ENCODE results near the gene VDAC1. TPM values are rescaled to one million over a fixed set of nuclear protein-coding genes. Genes with fewer than 3 reads are reported as not detected.
"Not testable (repeated sequence)": the region's sequence is repeated elsewhere in the genome, so short reads cannot be mapped to it uniquely, and the experiment has no call there.

The VDAC1 gene
- total RNA-seq, 1 experiment from 2014 or later: 419 TPM

- peak; percentile 72 for DNase-seq (ENCODE audit: low read depth)
Observed at GRCh38 chr5:133967698-133968203, 37.0 kb downstream of the VDAC1 start.

GRCh38 chr5:133967124-133967523 is 37.7 kb downstream of the VDAC1 start:
- DNase-seq (ENCODE audit: low read depth): no peak

DNA sequence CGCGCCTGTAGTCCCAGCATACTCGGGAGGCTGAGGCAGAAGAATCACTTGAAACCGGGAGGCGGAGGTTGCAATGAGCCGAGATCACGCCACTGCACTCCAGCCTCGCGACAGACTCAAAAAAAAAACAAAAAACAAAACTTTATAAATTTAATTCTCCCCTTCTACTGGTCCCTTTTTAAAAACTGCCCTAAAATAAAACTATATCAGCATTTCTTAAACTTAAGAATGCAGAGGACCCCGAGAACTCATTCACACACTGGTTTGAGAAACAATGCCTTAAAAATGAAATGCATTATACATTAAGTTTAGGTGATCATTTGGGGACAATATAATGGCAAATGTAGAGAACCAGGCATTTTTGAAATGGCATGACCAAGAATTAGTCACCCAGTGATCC is 38.7 kb downstream of the VDAC1 start:
- DNase-seq (ENCODE audit: low read depth): no peak

DNA sequence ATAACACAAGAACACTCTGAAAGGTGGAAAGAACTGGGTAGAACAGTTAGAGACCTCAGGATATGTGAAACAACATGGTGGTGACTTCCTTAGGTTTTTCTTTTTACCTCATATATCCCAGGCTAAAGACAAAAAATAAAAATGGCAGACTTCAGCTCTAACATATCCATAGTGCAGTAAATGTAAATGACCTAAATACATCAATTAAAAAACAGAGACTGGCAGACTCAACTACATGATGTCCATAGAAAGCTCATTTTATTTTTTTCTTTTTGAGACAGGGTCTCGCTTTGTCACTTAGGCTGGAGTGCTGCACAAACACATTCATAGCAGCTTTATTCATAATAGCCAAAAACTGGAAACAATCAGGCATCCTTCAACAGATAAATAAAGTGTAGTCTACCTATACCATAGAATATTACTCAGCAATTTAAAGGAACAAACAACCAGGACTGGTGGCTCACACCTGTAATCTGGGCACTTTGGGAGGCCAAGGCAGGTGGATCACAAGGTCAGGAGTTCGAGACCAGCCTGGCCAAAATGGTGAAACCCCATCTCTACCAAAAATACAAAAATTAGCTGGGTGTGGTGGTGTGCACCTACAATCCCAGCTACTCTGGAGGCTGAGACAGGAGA is 41.2 kb downstream of the VDAC1 start:
- no peak for DNase-seq (ENCODE audit: low read depth)

- DNase-seq (ENCODE audit: low read depth): peak; percentile 63
Observed at GRCh38 chr5:133962801-133963476, 41.8 kb downstream of the VDAC1 start.

GRCh38 chr5:133962131-133962530 is 42.6 kb downstream of the VDAC1 start:
- DNase-seq (ENCODE audit: low read depth): no peak

DNA sequence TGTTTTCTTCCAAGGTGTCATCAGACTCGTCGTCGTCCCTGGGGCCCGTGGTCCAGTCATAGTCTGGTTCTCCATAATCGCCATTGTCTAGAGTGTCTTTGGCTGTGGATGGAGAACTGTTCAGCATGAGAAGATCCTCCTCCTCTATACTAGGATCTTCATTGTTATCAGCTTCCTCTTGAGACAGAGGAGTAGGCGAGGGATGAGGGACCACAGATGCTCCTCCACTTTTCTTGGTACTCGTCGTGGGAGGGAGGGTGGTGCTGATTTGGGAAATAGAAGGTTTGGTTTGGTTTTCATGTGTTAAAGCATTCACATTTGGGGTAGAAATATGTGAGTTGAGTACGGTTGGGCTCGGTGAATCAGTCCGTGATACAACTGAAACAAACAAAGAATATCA is 45.1 kb downstream of the VDAC1 start:
- DNase-seq (ENCODE audit: low read depth): no peak

- no peak for DNase-seq (ENCODE audit: low read depth)
Observed at GRCh38 chr5:133957591-133957990, 47.2 kb downstream of the VDAC1 start.

- no peak for DNase-seq (ENCODE audit: low read depth)
Observed at GRCh38 chr5:133957080-133957479, 47.7 kb downstream of the VDAC1 start.

DNA sequence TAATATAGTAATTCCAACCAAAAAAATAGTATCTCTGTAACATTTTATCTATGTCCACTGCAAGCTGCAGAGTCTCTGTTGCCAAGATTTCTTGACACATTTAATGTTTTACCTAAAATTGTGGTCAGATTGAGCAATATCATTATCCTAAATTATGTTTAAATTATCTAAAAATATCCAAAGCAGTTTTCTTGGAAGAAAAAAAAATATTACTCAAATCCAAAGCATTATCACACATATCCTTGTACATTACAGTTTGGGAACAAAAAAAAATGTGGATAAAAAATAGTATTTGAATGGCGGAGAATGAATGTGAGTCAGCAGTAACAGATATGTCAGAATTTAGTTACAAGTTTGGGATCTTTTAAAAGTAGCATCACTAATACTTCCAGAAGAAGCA is 48.6 kb downstream of the VDAC1 start:
- not testable (repeated sequence) for DNase-seq (ENCODE audit: low read depth)

GRCh38 chr5:133953568-133954145 is 51.1 kb downstream of the VDAC1 start:
- DNase-seq (ENCODE audit: low read depth): no peak

GRCh38 chr5:133952729-133953567 is 51.8 kb downstream of the VDAC1 start:
- peak; percentile 95 for DNase-seq (ENCODE audit: low read depth)

- DNase-seq (ENCODE audit: low read depth): no peak
Observed at GRCh38 chr5:133950821-133951612, 53.8 kb downstream of the VDAC1 start.

DNA sequence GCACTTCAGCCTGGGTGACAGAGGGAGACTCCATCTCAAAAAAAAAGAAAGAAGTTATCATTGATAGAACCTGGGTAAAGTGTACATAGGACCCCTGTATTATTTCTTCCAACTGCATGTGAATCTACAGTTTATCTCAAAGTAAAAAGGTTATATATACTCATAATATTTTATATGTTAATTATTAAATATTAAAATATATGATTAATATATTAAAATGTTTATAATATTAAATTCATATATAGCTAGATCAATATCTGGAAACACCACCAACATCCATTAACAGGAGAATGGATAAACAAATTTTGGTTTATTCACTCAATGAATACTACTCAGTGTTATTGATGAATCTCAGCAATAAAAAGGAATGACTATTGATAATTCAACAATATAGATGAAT is 56.1 kb downstream of the VDAC1 start:
- DNase-seq (ENCODE audit: low read depth): no peak

DNA sequence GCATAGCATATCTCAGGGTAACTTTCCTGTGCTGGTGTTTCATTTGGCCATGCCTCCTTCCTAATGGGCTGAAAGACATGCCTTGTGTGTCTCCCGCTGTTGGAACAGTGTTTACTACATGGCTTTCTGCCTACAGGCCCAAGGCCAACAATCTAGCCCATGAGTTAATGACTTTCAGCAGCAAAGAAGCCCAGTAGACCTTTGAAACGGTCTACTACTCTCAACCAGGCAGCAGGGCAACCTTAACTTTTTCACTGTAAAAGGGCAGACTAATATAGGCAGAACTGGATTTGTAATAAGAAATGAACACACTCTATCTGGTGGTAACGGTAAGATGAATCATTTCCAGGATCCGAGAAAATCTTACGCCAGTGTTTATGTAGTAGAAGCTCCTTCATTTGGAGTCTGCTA is 57.3 kb downstream of the VDAC1 start:
- DNase-seq (ENCODE audit: low read depth): no peak

GRCh38 chr5:133945568-133945967 is 59.2 kb downstream of the VDAC1 start:
- peak; percentile 31 for DNase-seq (ENCODE audit: low read depth)

GRCh38 chr5:133944263-133945185 is 60.3 kb downstream of the VDAC1 start:
- peak; percentile 47 for DNase-seq (ENCODE audit: low read depth)

DNA sequence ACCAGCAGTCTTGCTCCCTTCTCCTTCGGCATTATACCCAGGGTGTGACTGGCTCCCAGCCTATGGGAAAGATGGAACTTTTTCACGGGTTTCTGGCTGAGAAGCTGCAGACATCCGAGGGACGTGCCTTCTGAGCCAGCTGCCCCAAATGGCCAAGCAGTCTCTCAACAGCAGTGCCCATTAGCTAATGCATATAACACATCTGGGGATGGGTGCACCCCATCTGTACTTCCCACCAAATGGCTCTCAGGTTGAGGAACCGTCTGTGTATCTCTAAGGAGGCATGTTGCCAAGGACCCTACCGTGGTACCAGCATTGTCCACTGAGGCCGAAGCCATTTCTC is 61.3 kb downstream of the VDAC1 start:
- DNase-seq (ENCODE audit: low read depth): no peak

DNA sequence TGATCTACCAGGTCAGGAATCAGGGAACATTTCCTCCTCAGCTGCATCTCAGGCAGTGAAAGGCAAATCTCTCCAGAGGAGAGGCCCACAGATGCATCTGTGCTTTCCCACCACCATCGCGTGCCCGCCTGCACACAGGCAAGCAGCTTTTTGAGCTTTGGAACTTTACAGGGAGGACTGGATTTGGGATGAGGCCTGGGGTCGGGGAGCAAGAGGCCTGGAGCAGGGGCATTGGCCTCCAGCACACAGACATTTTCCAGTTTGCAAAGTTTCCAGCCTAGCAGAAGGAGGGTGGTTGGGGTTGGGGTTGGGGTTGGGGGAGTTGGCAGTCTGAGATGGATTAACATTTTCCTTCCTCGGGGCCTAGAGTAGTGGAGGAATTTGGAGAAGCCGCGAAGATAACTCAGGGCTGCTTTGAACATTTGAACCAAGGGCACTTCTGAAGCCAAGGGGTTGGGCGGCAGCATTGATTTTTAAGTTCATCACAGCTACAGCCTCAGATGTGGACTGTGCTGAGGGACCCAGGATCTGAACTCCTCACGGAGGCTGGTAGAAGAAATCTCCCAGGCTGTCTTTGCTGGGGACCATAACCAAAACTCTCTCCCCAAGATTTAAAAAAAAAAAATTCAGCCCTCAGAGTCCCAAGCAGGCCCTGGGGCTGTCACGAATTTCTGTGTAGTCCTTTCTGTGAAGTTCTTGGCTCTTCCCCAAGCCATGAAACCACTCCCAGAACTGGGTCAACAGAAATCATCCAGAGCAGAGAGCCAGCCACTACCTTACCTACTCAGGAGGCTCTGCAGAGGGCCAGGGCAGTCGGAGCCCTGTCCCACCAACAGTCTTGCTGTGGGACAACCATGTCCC is 61.9 kb downstream of the VDAC1 start:
- peak; percentile 79 for DNase-seq (ENCODE audit: low read depth)

Data from RPMI7951 (cell line).